HFF-Myc (cell line): ENCODE results near the gene PKMYT1.

Experiments used
- DNase-seq: peaks from one replicate; pipeline ENCODE4 v3.0.0-alpha.2; 2011; ENCODE audit warnings: low read depth; ENCODE audit errors: extremely low read depth
- H3K4me3 ChIP-seq: replicated peaks from 2 replicates; pipeline ENCODE4 v1.5.1; 2011; ENCODE audit warnings: low read depth, mild to moderate bottlenecking, control low read depth, low read length
- TF ChIP-seq, protein P1 (sequence below): IDR thresholded peaks from 2 replicates; pipeline ENCODE4 v1.5.1; 2012; ENCODE audit warnings: mild to moderate bottlenecking, low read depth, low read length, control low read depth; ENCODE audit errors: missing control alignments

Gene PKMYT1

DNA sequence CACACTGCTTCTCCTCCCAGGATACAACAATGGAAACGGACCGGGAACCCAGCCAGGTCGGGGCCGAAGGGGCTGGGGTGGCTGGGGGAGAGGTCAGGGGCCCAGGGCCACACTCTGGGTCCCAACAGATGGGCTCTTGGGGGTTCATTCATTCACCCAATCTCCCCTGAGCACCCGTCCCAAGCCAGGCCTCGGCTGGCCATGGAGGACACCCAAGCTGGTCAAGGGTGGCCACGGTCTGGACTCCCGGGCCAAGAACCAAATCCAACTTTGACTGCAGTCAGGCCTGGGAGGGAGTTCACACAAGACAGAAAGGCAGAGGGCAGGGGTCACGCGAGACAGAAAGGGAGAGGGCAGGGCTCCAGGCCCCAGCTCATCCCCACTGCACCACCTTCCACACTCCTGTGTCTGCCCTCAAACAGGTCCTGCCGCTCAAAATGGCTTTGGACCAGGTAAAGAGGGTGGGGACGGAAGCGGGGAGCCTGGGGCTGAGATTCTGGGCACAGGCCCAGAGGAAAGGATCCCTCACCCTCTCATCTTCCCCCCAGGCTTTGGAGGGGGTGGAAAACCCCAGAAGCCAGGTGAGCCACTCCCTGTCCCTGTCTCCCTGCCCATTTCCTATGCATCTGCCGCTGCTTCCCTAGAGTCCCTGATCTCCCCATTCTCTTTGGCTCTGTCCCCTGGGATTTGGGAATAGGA, 12.3 kb upstream of the PKMYT1 start:
- TF ChIP-seq, protein P1, sequence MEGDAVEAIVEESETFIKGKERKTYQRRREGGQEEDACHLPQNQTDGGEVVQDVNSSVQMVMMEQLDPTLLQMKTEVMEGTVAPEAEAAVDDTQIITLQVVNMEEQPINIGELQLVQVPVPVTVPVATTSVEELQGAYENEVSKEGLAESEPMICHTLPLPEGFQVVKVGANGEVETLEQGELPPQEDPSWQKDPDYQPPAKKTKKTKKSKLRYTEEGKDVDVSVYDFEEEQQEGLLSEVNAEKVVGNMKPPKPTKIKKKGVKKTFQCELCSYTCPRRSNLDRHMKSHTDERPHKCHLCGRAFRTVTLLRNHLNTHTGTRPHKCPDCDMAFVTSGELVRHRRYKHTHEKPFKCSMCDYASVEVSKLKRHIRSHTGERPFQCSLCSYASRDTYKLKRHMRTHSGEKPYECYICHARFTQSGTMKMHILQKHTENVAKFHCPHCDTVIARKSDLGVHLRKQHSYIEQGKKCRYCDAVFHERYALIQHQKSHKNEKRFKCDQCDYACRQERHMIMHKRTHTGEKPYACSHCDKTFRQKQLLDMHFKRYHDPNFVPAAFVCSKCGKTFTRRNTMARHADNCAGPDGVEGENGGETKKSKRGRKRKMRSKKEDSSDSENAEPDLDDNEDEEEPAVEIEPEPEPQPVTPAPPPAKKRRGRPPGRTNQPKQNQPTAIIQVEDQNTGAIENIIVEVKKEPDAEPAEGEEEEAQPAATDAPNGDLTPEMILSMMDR, result no peak

DNA sequence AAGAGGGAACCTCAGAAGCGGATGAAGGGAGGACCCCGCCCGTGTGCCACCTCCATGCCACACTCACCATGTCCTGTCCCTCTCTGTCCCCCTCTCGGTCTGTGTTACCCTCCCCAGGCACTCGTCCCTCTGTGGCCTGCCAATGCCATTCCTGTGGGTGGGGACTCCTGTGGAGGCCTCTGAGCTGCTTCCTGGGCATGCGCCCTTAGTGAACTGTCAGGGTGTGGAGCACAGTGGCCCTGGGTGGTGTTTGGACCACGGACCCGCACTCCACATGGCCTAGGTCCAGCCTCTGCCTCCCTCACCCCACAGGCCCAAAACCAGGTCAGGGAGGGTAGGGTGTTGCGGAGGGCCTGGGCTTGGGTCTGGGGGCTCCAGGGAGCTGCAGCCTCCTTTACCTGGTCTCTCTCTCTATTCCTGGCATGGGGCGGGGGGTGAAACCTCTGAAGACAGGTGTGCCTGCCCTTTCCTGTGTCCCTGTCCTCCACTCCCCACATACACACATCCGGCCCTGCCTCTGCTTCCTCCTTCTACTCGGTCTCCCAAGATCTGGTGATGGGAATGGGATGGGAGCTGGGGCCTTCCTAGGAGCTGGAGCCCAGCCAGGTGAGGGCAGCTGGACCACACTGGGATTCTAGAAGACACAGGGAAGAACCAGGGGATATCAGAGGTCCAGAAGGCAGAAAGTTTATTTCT, 11.5 kb upstream of the PKMYT1 start:
- no peak overlapping the region for H3K4me3 ChIP-seq
- DNase-seq, result no peak

More for the DNA sequence above, 12.3 kb upstream of the PKMYT1 start:
- DNase-seq, result no peak
- H3K4me3 ChIP-seq, result no peak overlapping the region

DNA sequence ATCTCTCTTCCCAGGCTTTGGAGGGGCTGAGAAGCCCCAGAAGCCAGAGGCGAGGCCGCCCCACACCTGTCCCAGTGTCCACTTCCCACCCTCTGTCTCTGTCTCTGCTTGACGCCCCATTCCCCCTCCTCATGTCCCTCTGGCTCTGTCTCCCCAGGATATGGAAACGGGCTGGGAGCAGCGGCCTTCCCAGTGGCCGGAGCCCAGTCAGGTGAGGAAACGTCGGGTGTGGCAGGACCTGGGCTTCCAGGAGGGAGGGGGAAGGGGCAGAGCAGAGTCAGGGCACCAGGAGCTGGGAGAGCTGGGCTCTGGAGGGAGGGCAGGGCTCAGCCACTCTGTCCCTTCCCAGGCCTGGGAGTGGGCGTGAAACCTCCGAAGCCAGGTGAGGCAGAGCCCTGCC, 10.6 kb upstream of the PKMYT1 start:
- no peak for DNase-seq
- TF ChIP-seq, protein P1, result no peak

More for the DNA sequence above, 11.5 kb upstream of the PKMYT1 start:
- TF ChIP-seq, protein P1, result no peak

DNA sequence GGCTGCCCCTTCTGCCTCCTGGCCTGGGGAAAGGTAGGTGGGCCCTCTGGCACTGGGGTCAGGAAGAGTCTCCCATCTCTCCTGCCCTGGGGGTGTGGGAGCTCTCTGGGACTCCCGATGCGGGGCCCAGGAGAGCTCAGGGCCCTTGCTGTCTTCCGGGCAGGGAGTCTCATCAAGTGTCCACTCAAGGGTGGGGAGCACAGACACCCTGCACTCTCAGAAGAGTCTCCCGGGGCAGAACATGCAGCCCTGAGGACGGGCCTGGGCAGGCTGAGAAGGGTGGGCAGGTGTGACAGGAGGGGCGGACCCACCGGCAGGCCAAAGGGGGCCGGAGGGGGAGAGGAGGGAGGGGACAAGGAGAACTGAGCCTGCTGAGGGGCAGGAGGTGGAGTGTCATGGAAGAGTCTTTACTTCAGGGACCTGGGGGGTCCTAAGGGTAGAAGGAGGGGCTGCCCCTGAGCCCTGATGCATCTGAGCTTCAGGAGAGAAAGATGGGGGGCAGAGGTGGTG, 8.4 kb upstream of the PKMYT1 start:
- no peak overlapping the region for H3K4me3 ChIP-seq
- no peak for DNase-seq
- TF ChIP-seq, protein P1, result no peak

More for the DNA sequence above, 10.6 kb upstream of the PKMYT1 start:
- H3K4me3 ChIP-seq, result no peak overlapping the region

DNA sequence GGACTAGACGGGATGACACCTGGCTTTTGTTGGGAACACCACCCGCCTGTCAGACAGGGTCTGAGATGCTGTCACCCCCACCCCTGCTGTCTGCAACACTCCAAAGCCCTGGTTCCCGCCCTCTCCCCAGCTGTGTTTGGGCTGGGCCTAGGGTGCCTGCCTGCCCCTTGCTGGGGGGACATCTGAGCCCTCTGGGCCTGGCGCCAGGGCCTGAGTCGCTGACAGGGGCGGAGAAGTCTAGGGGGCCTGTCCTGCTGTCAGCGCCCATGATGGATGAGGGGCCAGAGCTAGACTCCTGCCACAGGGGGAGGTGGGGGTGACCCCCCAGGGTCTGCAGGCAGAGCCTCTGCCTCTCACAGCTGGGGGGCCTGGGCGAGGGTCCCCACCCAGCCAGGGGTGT, 7.6 kb upstream of the PKMYT1 start:
- TF ChIP-seq, protein P1, result no peak
- DNase-seq, result no peak
- no peak overlapping the region for H3K4me3 ChIP-seq

DNA sequence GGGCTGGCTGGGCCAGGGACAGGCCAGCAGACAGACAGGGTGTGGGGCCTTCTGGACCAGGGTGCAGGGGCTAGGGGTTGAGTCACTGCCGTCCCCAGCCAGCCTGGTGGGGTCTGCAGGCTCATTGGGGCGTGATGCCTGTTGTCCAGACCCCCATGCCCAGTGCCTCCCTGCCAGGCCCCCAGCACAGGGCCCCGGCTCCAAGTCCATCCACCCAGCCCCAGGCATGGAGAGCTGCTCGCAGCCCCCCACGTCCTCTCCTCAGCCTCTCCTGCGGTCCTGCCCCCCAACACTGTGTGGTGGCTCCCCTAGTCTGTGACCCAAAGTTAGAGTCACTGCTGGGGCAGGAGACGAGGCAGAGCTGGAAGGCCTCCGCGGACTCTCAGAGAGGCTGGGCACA, 7.0 kb upstream of the PKMYT1 start:
- H3K4me3 ChIP-seq, result no peak overlapping the region
- TF ChIP-seq, protein P1, result no peak
- DNase-seq, result no peak
